Loucy (cell line): ENCODE measurements around the gene GPX8.

ENCODE experiments used
- H2AFZ ChIP-seq: fragments of 200-600 bp; sonication (generic); 2 replicates; pipeline ENCODE4 v1.6.0; 2016; ENCODE audit warnings: antibody characterized with exemption, mild to moderate bottlenecking, low read length, moderate library complexity
- H3F3A ChIP-seq: fragments of 200-600 bp; 2 replicates; pipeline ENCODE4 v1.6.0; 2016; ENCODE audit warnings: antibody characterized with exemption, low read depth, mild to moderate bottlenecking
- H3K27me3 ChIP-seq: fragments of 200-600 bp; sonication (generic); 2 replicates; pipeline ENCODE4 v1.6.1; 2014; ENCODE audit warnings: low read length, mild to moderate bottlenecking; ENCODE audit not compliant: insufficient read depth, poor library complexity, severe bottlenecking
- H3K36me3 ChIP-seq: fragments of 200-600 bp; sonication (generic); 2 replicates; pipeline ENCODE4 v1.6.1; 2016; ENCODE audit warnings: low read length; ENCODE audit not compliant: insufficient read depth
- H3K4me1 ChIP-seq: fragments of 200-600 bp; sonication (generic); 2 replicates; pipeline ENCODE4 v1.5.1; 2014; ENCODE audit warnings: low read length, mild to moderate bottlenecking; ENCODE audit not compliant: insufficient read depth, poor library complexity, severe bottlenecking
- H3K4me2 ChIP-seq: fragments of 200-600 bp; sonication (generic); 2 replicates; pipeline ENCODE4 v1.6.0; 2014; ENCODE audit warnings: antibody characterized with exemption, low read length, low read depth, mild to moderate bottlenecking; ENCODE audit not compliant: poor library complexity, severe bottlenecking
- H3K4me3 ChIP-seq: fragments of 200-600 bp; sonication (generic); 2 replicates; pipeline ENCODE4 v1.5.1; 2014; ENCODE audit warnings: low read length, mild to moderate bottlenecking, mixed read lengths; ENCODE audit not compliant: poor library complexity, severe bottlenecking
- H3K79me2 ChIP-seq: fragments of 200-600 bp; sonication (generic); 2 replicates; pipeline ENCODE4 v1.6.1; 2014; ENCODE audit warnings: low read length; ENCODE audit not compliant: insufficient read depth
- H3K9ac ChIP-seq: fragments of 200-600 bp; sonication (generic); 2 replicates; pipeline ENCODE4 v1.6.0; 2014; ENCODE audit warnings: mild to moderate bottlenecking, low read depth, low read length, moderate library complexity; ENCODE audit not compliant: poor library complexity, severe bottlenecking
- H3K9me2 ChIP-seq: fragments of 200-600 bp; sonication (generic); replicated peaks from 2 replicates; pipeline ENCODE4 v1.6.1; 2016; ENCODE audit warnings: low read depth, low read length, mixed read lengths
- H3K9me3 ChIP-seq: fragments of 200-600 bp; sonication (generic); 2 replicates; pipeline ENCODE4 v1.6.1; 2014; ENCODE audit warnings: mild to moderate bottlenecking, antibody characterized with exemption, low read length, low read depth; ENCODE audit not compliant: insufficient read depth
- H4K20me1 ChIP-seq: fragments of 200-600 bp; sonication (generic); 2 replicates; pipeline ENCODE4 v1.6.0; 2014; ENCODE audit warnings: antibody characterized with exemption, low read length, mild to moderate bottlenecking; ENCODE audit not compliant: insufficient read depth, poor library complexity, severe bottlenecking
- CTCF ChIP-seq: fragments of 200-600 bp; sonication (generic); conservative IDR thresholded peaks from 2 replicates; pipeline ENCODE4 v1.5.1; 2014; ENCODE audit warnings: mild to moderate bottlenecking, antibody characterized with exemption, low read length
- EZH2phosphoT487 ChIP-seq: fragments of 200-600 bp; IDR thresholded peaks from 2 replicates; pipeline ENCODE4 v1.6.1; 2018; ENCODE audit warnings: antibody characterized with exemption, mild to moderate bottlenecking, moderate library complexity, borderline replicate concordance

GPX8 gene

GRCh38 chr5:55136521-55136920 is 23.4 kb upstream of the GPX8 start:
- Histone ChIP-seq H3K9ac (no peak overlapping the region), H3K36me3 (no peaks in the 10 kb centered on the region), H3K79me2 (no peaks in the 10 kb centered on the region), H3K9me3 (no peaks in the 10 kb centered on the region), H3K4me2 (no peak overlapping the region), H3K4me1 (peaks cover 28% of the 10 kb centered on the region), H3K9me2 (no peaks in the 10 kb centered on the region), H2AFZ (no peak overlapping the region), H3K4me3 (no peak overlapping the region), H4K20me1 (no peaks in the 10 kb centered on the region), H3F3A (no peaks in the 10 kb centered on the region), H3K27me3 (no peaks in the 10 kb centered on the region)
- no peak for TF ChIP-seq EZH2phosphoT487
- no peak for TF ChIP-seq CTCF

- H4K20me1 ChIP-seq, result no peaks in the 10 kb centered on the region
- H3K79me2 ChIP-seq, result no peaks in the 10 kb centered on the region
- no peaks in the 10 kb centered on the region for H3K36me3 ChIP-seq
- H2AFZ ChIP-seq, result no peak overlapping the region
- no peaks in the 10 kb centered on the region for H3K27me3 ChIP-seq
- H3K9me2 ChIP-seq, result no peaks in the 10 kb centered on the region
- H3K9ac ChIP-seq, result no peak overlapping the region
- H3K4me3 ChIP-seq, result no peak overlapping the region
- no peaks in the 10 kb centered on the region for H3F3A ChIP-seq
- no peak for TF ChIP-seq EZH2phosphoT487
- no peak for TF ChIP-seq CTCF
- H3K4me1 ChIP-seq, result peaks cover 23% of the 10 kb centered on the region
- H3K9me3 ChIP-seq, result no peaks in the 10 kb centered on the region
- no peak overlapping the region for H3K4me2 ChIP-seq
Observed at GRCh38 chr5:55140908-55141665, 18.9 kb upstream of the GPX8 start.

- H4K20me1 ChIP-seq, result no peaks in the 10 kb centered on the region
- no peaks in the 10 kb centered on the region for H3K9me2 ChIP-seq
- no peaks in the 10 kb centered on the region for H3K27me3 ChIP-seq
- H3K4me3 ChIP-seq, result no peak overlapping the region
- H3K9ac ChIP-seq, result no peak overlapping the region
- no peaks in the 10 kb centered on the region for H3K79me2 ChIP-seq
- H3K9me3 ChIP-seq, result no peaks in the 10 kb centered on the region
- H2AFZ ChIP-seq, result no peak overlapping the region
- peaks cover 26% of the 10 kb centered on the region for H3K4me1 ChIP-seq
- TF ChIP-seq CTCF, result peak; percentile 54
- no peak for TF ChIP-seq EZH2phosphoT487
- H3F3A ChIP-seq, result no peaks in the 10 kb centered on the region
- H3K36me3 ChIP-seq, result no peaks in the 10 kb centered on the region
- H3K4me2 ChIP-seq, result no peak overlapping the region
Observed at GRCh38 chr5:55141945-55142690, 17.9 kb upstream of the GPX8 start.
